ENCODE measurements around the gene SLC2A4RG.

- TF ChIP-seq CTCF (IDR thresholded peaks at IDR 0.05) (no peak), POLR2A (IDR thresholded peaks at IDR 0.05) (no peak)
Measured at GRCh38 chr20:63767886-63768285, 28.3 kb downstream of the SLC2A4RG start.
